ENCODE data around the gene ATP2C2.

- TF ChIP-seq CTCF (IDR thresholded peaks at IDR 0.05; ENCODE audit: borderline replicate concordance, extremely low read depth, low read length, poor library complexity, severe bottlenecking) (no peak), EZH2 (IDR thresholded peaks at IDR 0.05; ENCODE audit: borderline replicate concordance, low read depth, low read length, severe bottlenecking) (no peak)
These were observed 23.7 kb downstream of the ATP2C2 start for GRCh38 chr16:84392031-84392360.
